Activated CD8-positive, alpha-beta T cell treated with anti-CD3 and anti-CD28 coated beads, Interleukin-2, amount 10 ng/mL, durations not matched to agents 7 days and 5 days (primary cell): ENCODE results near the gene BORCS6. TPM values are rescaled to one million over a fixed set of nuclear protein-coding genes. Genes with fewer than 3 reads are reported as not detected.
"Not testable (repeated sequence)": the region's sequence is repeated elsewhere in the genome, so short reads cannot be mapped to it uniquely, and the experiment has no call there.

Experiments
- ATAC-seq: fragments of 150-1000 bp; cut with Tn5 transposase; one replicate; pipeline ENCODE4 v1.10.0; 2021; ENCODE audit warnings: moderate library complexity
- CTCF ChIA-PET: fragments of 350-600 bp; sonication (Branson Sonifier 250); formaldehyde crosslinking; loops from one replicate; lab custom pipeline; 2021; ENCODE audit warnings: antibody characterized with exemption; lab: Charles Lee
- POLR2A ChIA-PET: fragments of 350-600 bp; sonication (Branson Sonifier 250); formaldehyde crosslinking; loops from one replicate; lab custom pipeline; 2021; ENCODE audit warnings: antibody characterized with exemption; lab: Charles Lee
- DNase-seq: peaks from one replicate; pipeline ENCODE4 v3.0.0-alpha.2; 2020
- H3K27ac Mint-ChIP-seq: one replicate; pipeline ENCODE4 v1.8.0; 2021; ENCODE audit warnings: mild to moderate bottlenecking, mixed read lengths
- H3K27me3 Mint-ChIP-seq: one replicate; pipeline ENCODE4 v1.8.0; 2021; ENCODE audit warnings: low read depth, mixed read lengths
- H3K36me3 Mint-ChIP-seq: one replicate; pipeline ENCODE4 v1.8.0; 2021; ENCODE audit warnings: low read depth, mixed read lengths
- H3K4me1 Mint-ChIP-seq: one replicate; pipeline ENCODE4 v1.8.0; 2021; ENCODE audit warnings: low read depth, mixed read lengths
- H3K4me3 Mint-ChIP-seq: one replicate; pipeline ENCODE4 v1.8.0; 2021; ENCODE audit warnings: mild to moderate bottlenecking, mixed read lengths
- H3K9me3 Mint-ChIP-seq: one replicate; pipeline ENCODE4 v1.8.0; 2022; ENCODE audit warnings: mixed read lengths; ENCODE audit not compliant: insufficient read depth
- total RNA-seq, 2 experiments: library from RNA; stranded (reverse); gene quantifications; one replicate each; pipeline ENCODE4 v1.2.3, GENCODE V29; 2021

BORCS6 gene
- total RNA-seq, 2 experiments from 2014 or later = 12.7 TPM

DNA sequence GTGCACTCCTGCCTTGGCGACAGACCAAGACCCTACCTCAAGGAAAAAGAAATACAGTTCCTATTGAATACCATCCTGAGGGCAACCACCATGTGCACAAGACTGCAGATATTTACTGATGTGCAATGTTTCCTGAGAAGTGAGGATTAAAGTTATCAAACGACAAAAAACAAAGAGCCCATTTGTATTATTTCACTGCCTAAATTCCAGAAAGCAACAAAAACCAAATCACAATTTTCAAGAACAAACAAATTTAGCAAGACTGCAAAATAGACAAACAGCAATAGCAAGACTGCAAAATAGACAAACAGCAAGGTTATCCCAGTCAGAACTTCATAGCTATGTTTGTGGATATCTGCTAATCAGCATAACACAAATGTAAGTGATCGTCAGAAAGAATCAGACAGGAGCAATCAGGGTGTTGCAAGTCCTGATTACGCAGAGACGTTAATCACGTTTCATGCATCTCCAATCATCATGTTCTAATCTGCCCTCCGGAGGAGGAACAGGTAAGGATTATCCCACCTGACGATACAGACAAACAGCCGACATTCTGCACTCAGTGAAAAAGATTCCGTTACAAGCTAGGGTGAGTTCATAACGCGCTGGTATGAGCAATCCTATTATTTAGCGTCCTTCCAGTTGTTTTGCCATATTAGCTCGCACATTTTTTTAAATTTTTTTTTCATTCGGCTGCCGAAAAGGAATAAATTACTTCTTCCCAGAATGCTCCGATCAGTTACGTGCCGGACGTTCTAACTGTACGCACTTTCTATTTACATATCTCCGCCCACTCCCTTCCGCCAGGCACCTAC is 16.7 kb downstream of the BORCS6 start:
- Mint-ChIP-seq H3K4me1 (peaks cover 50% of the 10 kb centered on the region), H3K27me3 (no peaks in the 10 kb centered on the region), H3K4me3 (peak overlapping the region; percentile 85), H3K36me3 (peaks cover 6% of the 10 kb centered on the region), H3K27ac (peak overlapping the region; percentile 99), H3K9me3 (no peaks in the 10 kb centered on the region)
- POLR2A ChIA-PET = interaction anchor here (0.5 to 3.9 kb wide), 61 partner anchors 10 to 1513 kb away, joined by 3 to 343 read pairs (median 6); partner anchors contain the start of genes AURKB, BORCS6, CNTROB and CTC1
- CTCF ChIA-PET = interaction anchor here (0.7 to 1.9 kb wide), 13 partner anchors 9 to 227 kb away, joined by 3 to 6 read pairs (median 3); partner anchors contain the start of genes ALOXE3 and BORCS6
- DNase-seq (peak; percentile 90), ATAC-seq (peak; percentile 79)

DNA sequence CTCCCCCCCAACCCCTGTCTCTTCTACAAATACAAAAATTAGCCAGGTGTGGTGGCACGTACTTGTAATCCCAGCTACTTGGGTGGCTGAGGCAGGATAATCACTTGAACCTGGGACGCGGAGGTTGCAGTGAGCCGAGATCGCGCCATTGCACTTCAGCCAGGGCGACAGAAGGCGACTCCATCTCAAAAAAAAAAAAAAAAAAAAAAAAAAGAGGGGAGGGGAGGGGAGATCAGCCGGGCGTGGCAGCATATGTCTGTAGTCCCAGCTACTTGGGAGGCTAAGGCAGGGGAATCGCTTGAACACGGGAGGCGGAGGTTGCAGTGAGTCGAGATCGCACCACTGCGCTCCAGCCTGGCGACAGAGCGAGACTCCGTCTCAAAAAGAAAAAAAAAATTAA is 19.8 kb downstream of the BORCS6 start:
- H3K27ac Mint-ChIP-seq, CTCF ChIA-PET, DNase-seq, ATAC-seq, H3K4me3 Mint-ChIP-seq, H3K36me3 Mint-ChIP-seq, H3K27me3 Mint-ChIP-seq, H3K9me3 Mint-ChIP-seq: not testable (repeated sequence)
- POLR2A ChIA-PET = interaction anchor here (0.6 to 1.1 kb wide), 2 partner anchors 12 to 15 kb away, joined by 3 read pairs; no protein-coding TSS in a partner anchor
- H3K4me1 Mint-ChIP-seq = peaks cover 36% of the 10 kb centered on the region

DNA sequence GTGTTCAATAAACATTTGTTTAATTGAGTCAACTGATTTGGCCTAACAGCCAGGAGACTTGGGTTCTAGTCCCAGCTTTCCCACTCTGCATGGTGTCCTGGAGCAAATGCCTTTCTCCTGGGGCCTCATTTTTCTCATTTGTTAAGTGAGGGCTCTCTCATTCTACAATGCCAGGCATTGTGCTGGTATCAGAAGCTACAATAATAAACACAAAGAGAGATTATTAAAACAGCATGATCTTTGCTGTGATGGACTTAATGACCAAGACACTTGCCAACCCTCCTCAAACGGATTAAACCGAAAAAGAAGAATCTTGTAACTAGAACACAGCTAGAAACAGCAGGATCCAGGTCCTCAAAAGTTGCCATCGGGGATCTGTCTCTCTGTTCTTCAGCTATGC is 22.5 kb downstream of the BORCS6 start:
- Mint-ChIP-seq H3K4me3 (no peak overlapping the region), H3K9me3 (no peaks in the 10 kb centered on the region), H3K36me3 (peaks cover 4% of the 10 kb centered on the region), H3K27me3 (no peaks in the 10 kb centered on the region), H3K27ac (no peak overlapping the region), H3K4me1 (peaks cover 32% of the 10 kb centered on the region)
- DNase-seq (no peak), ATAC-seq (no peak)
- ChIA-PET CTCF (interaction anchor here (2.2 kb wide), 1 partner anchor 9 kb away, joined by 10 read pairs; no protein-coding TSS in a partner anchor), POLR2A (interaction anchor here (1.0 to 1.3 kb wide), 2 partner anchors 12 to 18 kb away, joined by 3 to 4 read pairs; no protein-coding TSS in a partner anchor)

- Mint-ChIP-seq H3K4me3 (no peak overlapping the region), H3K9me3 (no peaks in the 10 kb centered on the region), H3K27ac (no peak overlapping the region), H3K4me1 (peaks cover 31% of the 10 kb centered on the region), H3K27me3 (no peaks in the 10 kb centered on the region), H3K36me3 (peaks cover 7% of the 10 kb centered on the region)
- ChIA-PET POLR2A (interaction anchor here (0.6 to 1.3 kb wide), 3 partner anchors 11 to 21 kb away, joined by 3 to 4 read pairs (median 4); no protein-coding TSS in a partner anchor), CTCF (interaction anchor here (2.2 kb wide), 1 partner anchor 8 kb away, joined by 10 read pairs; no protein-coding TSS in a partner anchor)
- ATAC-seq = no peak
- DNase-seq = no peak
Observed at GRCh38 chr17:8166731-8167130, 23.2 kb downstream of the BORCS6 start.

- Mint-ChIP-seq H3K27ac (peak overlapping the region; percentile 94), H3K4me3 (peak overlapping the region; percentile 69), H3K4me1 (peaks cover 48% of the 10 kb centered on the region), H3K9me3 (no peaks in the 10 kb centered on the region), H3K36me3 (peaks cover 26% of the 10 kb centered on the region), H3K27me3 (no peaks in the 10 kb centered on the region)
- DNase-seq (peak; percentile 60), ATAC-seq (no peak)
- ChIA-PET POLR2A (interaction anchor here (0.7 to 8.3 kb wide), 12 partner anchors 8 to 83 kb away, joined by 3 to 343 read pairs (median 6); partner anchors contain the start of genes CTC1 and PER1), CTCF (interaction anchor here (1.2 to 2.7 kb wide), 3 partner anchors 8 to 46 kb away, joined by 5 to 17 read pairs (median 7); partner anchors contain the start of gene ALOXE3)
Observed at GRCh38 chr17:8164815-8165131, 25.2 kb downstream of the BORCS6 start.

GRCh38 chr17:8163978-8164814 is 25.8 kb downstream of the BORCS6 start:
- Mint-ChIP-seq H3K9me3 (no peaks in the 10 kb centered on the region), H3K27ac (peak overlapping the region; percentile 94), H3K4me1 (peaks cover 54% of the 10 kb centered on the region), H3K4me3 (peak overlapping the region; percentile 69), H3K36me3 (peaks cover 30% of the 10 kb centered on the region), H3K27me3 (no peaks in the 10 kb centered on the region)
- DNase-seq = peak; percentile 87
- peak; percentile 56 for ATAC-seq
- ChIA-PET CTCF (interaction anchor here (0.8 to 2.7 kb wide), 7 partner anchors 9 to 45 kb away, joined by 3 to 17 read pairs (median 4); partner anchors contain the start of gene ALOXE3), POLR2A (interaction anchor here (0.7 to 8.3 kb wide), 15 partner anchors 8 to 83 kb away, joined by 3 to 343 read pairs (median 5); partner anchors contain the start of genes CTC1 and PER1)

- ChIA-PET CTCF (interaction anchor here (0.8 to 14.0 kb wide), 8 partner anchors 8 to 44 kb away, joined by 3 to 165 read pairs (median 4); partner anchors contain the start of gene ALOXE3), POLR2A (interaction anchor here (0.6 to 8.3 kb wide), 16 partner anchors 8 to 292 kb away, joined by 3 to 343 read pairs (median 5); partner anchors contain the start of genes CTC1, PER1 and TMEM107)
- Mint-ChIP-seq H3K9me3 (no peaks in the 10 kb centered on the region), H3K4me1 (peaks cover 61% of the 10 kb centered on the region), H3K27ac (peak overlapping the region; percentile 94), H3K27me3 (no peaks in the 10 kb centered on the region), H3K36me3 (peaks cover 36% of the 10 kb centered on the region), H3K4me3 (peak overlapping the region; percentile 79)
- peak; percentile 18 for ATAC-seq
- no peak for DNase-seq
Observed at GRCh38 chr17:8162997-8163977, 26.7 kb downstream of the BORCS6 start.

DNA sequence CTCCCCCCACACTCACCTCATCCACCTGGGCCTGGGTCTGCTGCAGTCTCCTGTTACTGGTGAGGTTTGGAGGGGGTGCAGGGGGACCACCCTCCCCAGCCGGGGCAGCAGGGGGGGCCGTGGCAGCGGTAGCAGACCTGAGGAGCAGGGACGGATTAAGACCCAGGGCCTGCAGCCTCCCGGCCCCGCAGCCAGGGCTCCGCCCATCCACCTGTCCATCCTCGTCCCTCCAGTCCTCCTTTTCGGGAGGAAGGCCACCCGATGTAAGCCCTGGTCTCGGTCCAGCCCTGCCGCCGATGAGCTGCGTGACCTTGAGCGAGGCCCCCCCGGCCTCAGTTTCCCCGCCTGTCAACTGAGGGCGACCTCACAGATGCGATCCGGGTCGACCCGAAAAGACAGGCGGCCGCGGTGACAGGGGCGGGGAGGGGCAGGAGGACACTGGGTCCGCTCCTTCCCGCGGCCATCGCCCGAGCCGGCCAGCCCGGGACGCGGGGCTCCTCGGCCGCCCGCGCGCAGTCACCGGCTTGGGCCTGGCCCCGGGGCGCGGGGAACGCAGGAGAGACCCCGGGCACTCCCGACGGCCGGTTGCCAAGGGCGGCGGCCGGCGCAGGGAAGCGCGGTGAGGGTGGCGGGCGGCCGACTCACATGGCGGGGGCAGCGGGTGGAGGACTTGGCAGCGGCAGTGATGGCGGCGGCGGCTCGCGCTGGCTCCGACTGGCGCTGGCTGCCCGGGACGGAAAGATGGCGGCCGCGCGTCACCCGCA is 27.6 kb downstream of the BORCS6 start, which contains the start of gene VAMP2:
TSS of gene VAMP2 (minus strand) at position 716 of the 764 bp plus-strand sequence. CDS start at position 647, 69 bp downstream.
- ATAC-seq = peak; percentile 58
- H3K4me1 Mint-ChIP-seq = peaks cover 63% of the 10 kb centered on the region
- no peaks in the 10 kb centered on the region for H3K27me3 Mint-ChIP-seq
- CTCF ChIA-PET = interaction anchor here (1.4 to 14.0 kb wide), 3 partner anchors 24 to 44 kb away, joined by 3 to 165 read pairs (median 17); partner anchors contain the start of gene ALOXE3
- H3K9me3 Mint-ChIP-seq = no peaks in the 10 kb centered on the region
- DNase-seq = peak; percentile 87
- H3K36me3 Mint-ChIP-seq = peaks cover 38% of the 10 kb centered on the region
- POLR2A ChIA-PET = interaction anchor here (0.6 to 8.3 kb wide), 8 partner anchors 9 to 291 kb away, joined by 3 to 343 read pairs (median 6); partner anchors contain the start of genes HES7, PER1 and TMEM107
- H3K4me3 Mint-ChIP-seq = peak within 1 kb of the TSS; percentile 79
- peak within 1 kb of the TSS; percentile 94 for H3K27ac Mint-ChIP-seq
